HG03108 (cell line): ENCODE measurements around the gene VSIG10L2.
"Not testable (repeated sequence)": the region's sequence is repeated elsewhere in the genome, so short reads cannot be mapped to it uniquely, and the experiment has no call there.

Source experiments
- ATAC-seq: cut with Tn5 transposase; IDR thresholded peaks from one replicate; pipeline ENCODE4 v1.9.1; 2021; ENCODE audit warnings: moderate library complexity; ENCODE audit not compliant: unreplicated experiment

Gene VSIG10L2

DNA sequence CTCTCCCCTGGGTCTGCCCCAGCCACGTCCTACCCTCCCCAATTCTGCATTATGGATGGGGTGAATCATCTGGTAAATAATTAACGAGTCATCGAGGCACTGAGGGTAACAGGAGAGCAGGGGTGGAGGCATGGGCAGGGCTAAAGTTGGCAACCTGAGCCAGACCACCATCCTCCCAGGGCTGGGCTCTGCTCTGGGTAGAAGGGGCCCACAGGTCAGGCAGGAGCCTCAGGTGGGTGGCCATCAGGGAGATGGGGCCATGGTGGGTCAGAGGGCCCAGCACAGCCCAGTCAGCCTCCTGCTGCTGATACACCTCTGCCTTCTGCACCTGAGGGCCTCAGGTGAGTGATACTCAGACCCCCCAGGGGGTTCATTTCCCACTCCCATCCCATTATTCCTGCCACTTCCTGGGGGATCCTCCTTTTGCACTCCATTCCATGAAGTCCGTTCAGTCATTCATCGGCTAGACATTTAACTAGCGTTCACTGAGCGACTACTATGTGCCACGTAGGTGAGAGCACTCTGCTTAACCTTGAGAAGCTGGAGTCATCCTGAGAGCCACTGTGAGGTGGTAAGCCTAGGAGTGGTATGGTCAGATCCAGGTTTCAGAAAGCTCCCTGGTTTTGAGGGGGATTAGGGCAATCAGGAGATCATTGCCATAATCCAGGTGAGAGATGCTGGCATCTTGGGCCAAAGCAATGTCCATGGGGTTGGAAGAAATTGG, at the start of gene VSIG10L2:
Gene VSIG10L2 (plus strand): TSS at position 248 of the 724 bp plus-strand sequence. CDS start 12 bp downstream, at position 260.
- ATAC-seq: no peak

DNA sequence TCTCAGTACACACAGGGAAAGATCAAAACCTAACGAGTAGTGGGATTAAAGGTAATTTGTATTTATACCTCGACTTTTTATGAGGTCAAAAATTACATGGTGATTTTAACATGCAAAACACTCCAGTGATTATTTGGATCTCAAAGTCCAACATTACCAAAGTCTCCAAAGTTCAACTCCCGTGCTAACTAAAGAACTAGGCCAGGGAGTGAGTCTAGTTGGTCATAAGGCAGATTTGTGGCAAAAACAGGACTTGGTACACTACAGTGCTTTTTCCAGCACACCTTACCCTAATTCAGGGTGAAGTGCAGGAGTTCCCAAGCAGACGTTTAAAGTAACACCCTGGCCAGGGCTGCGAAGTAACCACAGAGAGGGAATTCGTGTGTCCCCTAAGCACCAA, 44.0 kb upstream of the VSIG10L2 start:
- ATAC-seq: no peak

DNA sequence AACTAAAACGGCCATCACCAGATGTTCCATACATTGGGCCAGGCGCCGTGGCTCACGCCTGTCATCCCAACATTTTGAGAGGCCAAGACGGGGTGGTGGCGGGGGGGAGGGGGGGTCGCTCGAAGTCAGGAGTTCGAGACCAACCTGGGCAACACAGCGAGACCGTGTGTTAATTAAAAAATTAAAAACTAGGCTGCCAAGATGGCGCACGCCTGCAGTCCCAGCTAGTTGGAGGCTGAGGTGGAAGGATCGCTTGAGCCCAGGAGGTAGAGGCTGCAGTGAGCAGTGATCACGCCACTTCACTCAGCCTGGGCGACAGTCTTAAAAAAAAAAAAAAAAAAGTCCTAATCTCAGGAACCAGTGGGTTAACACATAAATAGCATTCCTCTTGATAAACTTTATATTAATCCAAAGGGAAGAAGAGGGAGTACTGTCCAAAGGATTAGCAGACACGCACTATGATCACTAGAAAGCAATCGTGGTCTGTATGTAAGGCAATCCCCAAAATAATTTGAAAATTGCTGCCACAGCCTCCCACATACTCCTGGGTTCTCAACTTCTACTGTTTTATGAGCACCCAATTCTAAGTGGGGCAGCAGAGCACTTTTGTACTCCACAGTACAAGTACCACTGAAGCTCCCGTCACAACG, 43.4 kb upstream of the VSIG10L2 start:
- no peak for ATAC-seq

DNA sequence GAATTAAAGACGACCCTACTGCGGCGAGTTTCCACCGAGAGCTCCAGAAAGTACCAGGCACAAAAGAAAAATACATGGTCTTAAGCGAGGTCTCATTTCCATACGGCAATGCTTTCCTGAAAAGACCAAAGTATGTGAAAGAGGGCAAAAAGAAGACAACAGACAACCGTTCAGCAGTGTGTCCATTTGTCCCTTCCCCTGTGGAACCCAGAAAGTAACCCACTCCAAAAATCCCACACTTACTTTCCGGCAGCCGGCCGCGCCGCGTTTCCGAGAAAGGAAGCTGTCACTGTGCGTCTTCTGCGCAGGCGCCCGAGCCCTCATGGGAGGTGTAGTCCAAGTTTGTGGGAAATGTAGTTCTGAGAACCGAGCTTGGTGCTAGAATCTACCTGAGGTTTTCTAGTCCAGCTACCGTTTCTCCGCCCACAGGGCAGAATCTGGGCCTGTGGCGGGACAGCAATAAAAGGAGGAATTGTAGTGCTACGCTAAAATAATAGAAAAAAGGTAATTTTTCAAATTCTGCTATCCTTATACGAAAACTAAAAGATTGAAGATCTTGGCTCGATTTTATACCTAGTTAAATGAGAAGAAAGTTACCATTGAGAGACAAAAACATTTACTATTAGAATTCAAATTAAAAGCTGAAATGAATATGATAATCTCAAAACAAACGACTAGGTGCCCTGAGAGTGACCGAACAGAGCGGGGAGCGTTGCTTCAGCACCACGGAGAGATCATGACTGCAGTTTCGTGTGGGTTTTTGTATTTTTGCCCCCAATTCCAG, 42.7 kb upstream of the VSIG10L2 start, which contains the start of gene PUS3:
Gene PUS3 (minus strand): TSS at position 280 of the 784 bp plus-strand sequence. CDS start 6,922 bp downstream, outside the sequence.
- peak; percentile 96 for ATAC-seq

DNA sequence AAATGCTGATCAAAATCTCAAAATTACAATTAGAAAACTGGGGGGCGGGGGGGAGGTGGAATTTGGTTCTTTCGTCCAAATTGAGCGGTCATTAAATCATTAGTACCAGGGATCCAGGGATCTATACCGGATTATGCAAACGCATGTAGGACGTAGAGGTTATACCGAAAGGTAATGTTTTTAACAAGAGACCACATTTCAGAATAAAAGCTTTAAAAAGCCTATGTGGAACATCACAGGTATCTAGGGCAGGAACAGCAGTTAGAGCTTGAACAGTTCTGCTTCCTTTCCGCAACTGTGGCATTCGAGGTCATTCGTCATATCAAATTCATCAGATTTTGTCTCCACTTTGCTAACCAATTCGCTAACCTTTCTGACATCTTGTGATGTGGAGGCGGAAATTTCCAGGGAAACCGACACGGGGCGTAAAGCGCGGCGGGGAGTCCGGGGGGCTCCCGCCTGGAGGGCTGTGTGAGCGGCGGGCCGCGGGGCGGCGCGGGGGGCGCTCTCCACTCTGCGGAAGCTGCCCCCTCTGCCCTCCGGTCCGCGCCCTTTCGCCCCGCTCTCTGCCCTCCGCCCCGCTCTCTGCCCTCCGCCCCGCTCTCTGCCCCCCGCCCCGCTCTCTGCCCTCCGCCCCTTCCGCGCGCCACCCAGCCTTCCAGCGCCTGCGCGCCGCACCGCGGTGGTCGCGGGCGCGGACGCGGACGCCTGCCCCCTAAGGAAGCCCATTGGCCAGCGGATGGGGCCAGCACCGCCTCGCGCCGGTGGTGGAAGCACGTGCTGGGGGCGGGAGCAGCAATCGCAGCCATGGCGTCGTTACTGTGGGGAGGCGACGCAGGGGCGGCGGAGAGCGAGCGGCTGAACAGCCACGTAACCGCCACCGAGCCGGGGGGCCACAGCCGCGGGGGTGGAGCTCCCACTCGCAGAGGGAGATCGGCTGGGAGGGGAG, 41.9 kb upstream of the VSIG10L2 start, which contains the start of gene DDX25:
Gene DDX25 (plus strand): TSS at position 798 of the 949 bp plus-strand sequence. CDS start 10 bp downstream, at position 808.
- ATAC-seq: no peak

DNA sequence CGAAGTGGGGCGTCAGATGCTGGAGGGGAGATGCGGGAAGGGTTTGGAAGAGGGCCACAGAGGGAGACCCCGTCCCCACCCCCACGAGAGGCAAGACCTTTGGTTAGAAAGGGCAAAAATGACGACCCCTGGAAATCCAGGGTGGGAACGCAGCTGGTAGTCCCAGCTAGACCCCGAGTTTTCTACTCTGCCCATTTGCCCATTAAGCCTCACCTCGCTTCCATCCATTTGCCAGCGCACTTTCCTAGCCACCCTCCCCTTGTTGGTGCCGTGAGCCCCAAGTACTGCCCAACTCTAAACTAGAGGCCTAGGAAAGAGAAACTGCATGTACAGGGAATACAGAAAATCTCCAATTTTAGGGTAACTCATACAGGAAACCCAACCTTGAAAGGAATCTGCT, 41.2 kb upstream of the VSIG10L2 start:
- no peak for ATAC-seq

DNA sequence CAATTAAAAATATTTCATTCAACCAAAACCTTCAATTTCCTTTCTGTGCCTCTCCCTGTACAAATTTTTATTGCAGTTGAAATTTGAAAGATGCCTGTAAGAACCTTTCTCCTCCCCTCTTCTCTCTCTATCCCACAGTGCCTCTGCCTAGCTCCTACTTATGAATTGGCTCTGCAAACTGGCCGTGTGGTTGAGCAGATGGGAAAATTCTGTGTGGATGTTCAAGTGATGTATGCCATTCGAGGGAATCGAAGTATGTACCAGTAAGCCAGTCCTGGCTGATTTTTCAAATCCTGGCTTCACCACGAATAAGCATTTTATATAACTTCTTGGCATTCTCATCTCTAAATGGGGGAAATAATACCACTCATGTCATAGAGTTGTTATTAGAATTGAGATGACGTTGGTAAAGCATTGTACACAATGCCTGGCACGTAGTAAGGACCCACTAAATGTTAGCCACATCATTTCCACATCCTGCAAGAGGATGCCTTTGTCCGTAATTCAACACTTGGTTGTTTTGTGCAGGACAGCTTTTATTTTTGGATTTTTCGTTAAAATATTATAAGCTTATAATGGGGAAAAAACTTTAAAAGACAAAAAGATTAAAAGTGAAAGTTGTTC, 35.5 kb upstream of the VSIG10L2 start:
- no peak for ATAC-seq

DNA sequence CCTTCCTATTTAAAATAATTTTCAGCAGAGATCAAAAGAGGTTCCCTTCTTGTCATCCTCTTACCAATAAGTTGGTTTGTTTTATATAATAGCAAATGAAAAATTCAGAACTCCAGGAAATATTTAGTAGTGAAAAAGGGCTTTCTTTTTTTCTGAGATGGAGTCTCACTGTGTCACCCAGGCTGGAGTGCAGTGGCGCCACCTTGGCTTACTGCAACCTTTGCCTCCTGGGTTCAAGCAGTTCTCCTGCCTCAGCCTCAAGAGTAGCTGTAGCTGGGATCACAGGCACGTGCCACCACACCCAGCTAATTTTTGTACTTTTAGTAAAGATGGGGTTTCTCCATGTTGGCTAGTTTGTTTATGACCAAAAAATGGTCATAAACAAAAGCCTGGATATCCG, 31.2 kb upstream of the VSIG10L2 start:
- not testable (repeated sequence) for ATAC-seq

DNA sequence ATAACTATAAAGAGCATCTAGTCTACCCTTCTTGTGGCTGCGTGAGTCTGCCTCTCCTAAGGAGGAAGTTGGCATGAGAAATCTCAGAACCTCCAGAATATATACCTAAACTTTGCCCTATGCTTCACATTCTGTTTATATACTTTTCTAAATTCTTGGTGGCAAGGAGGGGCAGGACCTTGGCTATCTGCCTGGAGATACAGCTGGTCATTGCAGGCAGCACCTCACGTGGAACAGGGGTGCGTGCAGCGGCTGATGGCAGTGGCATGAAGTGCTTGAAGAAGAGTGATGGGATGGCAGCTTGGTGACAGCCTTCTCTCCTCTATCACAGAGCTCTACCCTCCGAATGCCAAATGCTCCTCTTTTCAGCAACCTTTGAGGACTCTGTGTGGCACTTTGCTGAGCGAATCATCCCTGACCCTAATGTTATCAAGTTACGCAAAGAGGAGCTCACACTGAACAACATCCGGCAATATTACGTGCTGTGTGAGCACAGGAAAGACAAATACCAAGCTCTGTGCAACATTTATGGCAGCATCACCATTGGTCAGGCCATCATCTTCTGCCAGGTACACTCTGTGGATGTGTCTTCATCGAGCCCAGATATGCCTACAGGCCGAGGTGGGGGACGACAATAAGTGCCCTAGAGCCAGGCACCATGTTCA, 29.0 kb upstream of the VSIG10L2 start:
- ATAC-seq: no peak

DNA sequence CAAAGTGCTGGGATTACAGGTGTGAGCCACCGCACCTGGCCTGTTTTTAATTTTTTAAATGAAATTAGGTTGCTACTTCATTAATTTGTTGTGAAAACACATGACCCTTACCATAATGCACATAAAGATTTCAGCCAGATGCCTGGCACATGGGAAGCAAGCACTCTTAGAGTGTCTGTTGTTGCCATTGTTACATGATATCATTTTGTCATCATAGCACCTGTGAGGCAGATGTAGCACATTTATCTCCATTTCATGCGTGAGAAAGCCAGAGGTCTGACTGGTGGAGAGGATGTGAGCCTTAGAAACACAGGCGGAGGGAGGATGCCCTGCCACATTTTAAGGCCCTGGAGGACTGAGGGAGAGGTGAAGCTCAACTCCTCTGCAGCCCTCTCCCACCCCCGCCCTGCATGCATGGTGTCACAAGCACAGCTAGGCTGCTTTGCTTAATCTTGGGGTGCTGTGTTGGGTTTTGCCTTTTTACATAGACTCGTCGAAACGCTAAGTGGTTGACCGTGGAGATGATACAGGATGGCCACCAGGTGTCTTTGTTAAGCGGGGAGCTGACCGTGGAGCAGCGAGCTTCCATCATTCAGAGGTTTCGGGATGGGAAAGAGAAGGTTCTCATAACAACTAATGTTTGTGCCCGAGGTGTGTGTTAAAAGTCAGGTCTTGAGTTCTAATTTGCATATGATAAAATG, 27.6 kb upstream of the VSIG10L2 start:
- ATAC-seq: no peak

DNA sequence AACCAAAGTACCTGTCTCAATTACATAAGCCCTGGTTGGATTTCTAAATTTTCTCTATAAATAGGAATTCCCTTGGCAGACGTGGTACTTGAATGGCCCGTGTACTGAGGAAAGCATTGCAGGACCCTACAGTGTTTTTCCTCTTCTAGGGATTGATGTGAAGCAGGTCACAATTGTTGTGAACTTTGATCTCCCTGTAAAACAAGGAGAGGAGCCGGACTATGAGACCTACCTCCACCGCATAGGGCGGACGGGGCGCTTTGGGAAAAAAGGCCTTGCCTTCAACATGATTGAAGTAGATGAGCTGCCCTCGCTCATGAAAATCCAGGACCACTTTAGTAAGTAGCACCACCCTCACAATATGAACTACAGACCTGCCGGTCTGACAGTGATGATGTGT, 24.8 kb upstream of the VSIG10L2 start:
- ATAC-seq: no peak

DNA sequence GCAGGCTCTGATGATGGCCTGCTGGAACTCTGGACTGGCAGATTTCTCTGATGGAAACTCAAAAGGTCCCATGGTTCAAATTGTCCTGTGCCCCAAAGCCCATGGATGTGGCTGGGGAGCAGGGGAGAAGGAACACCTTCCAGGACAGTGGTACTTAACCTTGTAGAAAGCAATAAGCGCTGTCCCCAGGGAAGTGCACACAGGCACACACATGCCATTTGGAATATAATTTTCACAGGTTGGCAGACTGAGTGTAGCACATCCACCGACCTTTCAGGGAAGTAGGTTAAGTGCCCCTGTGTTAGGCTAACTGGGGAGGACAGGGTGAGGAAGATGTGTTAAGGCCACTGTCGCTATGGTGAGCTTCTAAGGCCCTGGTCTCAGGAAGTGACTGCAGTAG, 23.7 kb upstream of the VSIG10L2 start:
- ATAC-seq: no peak

DNA sequence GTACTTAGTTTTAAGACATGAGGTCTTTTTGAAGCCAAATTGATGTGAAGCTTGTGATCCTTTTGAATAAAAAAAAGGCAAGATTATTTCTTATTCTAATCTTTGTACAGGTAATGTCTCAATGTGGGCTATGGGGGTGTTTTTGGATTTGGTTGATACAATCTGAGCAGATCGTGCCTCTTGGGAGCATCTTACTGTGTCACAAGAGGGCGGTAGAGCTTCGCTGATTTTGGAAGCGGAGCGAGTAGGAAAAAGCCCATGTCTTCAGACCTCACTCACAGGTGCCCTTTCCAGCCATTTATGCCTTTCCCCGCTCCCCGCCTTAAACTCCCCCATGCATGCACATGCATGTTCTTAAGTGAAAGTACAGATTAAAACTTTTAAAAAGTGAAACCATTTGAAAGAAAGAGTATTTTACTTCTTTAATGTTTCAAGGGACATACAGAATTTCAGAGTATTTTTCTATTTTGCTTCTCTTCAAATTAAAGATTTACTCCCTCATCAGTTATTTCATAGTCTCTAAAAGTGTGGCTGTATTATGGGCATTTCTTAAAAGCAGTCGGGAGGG, 22.7 kb upstream of the VSIG10L2 start:
- ATAC-seq: no peak

DNA sequence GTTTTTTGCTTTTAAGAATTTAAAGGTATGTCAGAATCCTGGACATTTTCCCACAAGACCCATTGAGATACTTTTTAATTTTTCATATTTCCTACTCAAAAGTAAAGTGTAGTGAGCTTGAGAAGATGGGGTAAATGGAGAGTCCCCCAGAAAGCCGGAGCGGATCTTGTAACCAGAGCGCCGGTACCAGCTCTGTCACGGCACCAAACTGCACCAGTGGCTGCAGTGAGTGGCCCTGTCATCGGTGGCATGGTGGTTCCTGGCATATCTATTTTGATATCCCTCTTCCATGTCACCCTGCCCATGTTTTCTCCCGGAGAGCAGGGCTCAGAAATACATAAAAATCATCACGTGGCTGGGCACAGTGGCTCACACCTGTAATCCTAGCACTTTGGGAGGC, 22.2 kb upstream of the VSIG10L2 start:
- no peak for ATAC-seq

DNA sequence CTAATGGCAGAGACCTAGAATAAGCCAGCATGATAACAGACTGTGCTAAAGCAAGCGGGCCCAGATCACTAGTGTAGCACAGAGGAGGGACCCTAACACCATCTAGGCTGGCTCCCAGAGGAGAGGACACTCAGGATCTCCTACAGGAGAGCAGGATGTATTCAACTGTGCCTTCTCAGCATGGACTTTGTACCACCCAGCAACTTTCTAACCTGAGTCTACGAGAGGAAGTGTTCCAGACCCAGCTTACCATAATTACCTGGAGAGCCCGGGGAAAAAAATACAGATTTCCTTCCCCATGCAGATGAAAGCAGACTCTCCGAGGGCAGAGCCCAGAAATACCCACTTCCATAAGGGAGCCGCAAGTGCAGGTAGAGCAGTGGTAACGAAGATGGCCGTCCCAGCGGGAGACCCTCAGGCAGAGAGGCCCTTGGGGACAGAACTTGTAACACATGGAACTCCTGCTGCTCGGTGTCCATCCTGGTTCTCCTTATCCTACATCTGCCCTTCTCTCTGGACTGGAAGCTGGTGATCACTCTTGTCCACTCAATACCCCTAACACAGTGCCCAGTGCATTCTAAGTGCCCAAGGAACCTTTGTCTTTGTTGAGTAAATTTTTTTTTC, 21.3 kb upstream of the VSIG10L2 start:
- no peak for ATAC-seq

DNA sequence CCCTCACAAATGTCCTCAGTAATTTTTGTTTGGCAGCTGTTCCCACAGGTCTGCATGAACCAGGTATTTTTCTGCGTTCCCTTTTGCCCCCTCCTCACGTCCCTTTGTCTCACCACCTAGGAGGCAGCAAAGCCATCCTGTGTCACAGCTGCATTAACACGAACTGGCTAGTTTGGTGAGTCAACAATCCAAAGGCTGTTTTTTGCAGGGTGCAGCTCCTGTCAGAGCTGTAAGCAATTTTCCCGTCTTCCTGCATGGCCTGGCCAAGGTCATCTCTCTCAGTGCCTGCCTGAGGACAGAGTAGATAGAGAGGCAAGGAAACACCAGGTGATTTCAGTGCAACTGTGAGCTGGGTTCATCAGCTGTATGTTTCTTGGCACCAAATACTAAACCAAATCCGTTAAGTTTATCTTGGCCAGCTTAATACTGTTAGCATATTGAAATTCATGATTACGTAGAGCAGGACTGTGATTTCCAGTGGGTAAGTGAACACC, 20.6 kb upstream of the VSIG10L2 start:
- no peak for ATAC-seq

DNA sequence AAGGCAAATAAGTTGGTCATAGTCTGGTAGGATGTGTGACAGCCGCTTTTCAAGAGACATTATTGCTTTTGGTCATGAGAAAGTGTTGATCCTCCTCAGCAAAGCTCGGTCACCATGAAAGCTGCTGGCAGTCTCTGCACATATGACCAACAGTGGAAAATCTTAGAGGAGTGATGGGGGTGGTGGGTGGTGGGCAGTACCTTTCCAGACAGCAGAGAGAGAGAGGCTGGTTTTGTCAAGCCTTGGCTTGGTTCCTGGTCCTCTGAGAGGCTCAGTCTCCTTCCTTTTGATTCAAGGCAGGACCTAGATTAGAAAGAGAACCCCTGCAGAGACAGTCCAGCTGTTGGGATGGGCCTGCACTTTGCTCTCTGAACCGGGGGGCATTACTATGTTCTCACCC, 20.0 kb upstream of the VSIG10L2 start:
- no peak for ATAC-seq

DNA sequence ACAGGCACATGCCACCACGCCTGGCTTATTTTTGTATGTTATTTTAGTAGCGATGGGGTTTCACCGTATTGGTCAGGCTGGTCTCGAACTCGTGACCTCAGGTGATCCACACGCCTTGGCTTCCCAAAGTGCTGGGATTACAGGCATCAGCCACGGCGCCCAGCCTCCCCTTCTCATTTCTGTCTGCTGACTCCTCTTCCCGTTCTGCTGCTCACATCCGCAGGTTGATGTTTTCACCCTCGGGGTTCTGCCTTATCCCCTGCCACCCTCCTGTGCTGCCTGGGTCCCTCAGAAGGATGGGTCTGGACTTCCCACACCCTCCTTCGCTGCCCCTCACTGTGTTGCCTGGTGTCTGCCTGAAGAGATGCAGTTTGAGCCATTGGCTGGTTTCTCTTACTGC, 19.2 kb upstream of the VSIG10L2 start:
- ATAC-seq: no peak
